ENCODE results near the gene ERMP1. TPM values are rescaled to one million over a fixed set of nuclear protein-coding genes. Genes with fewer than 3 reads are reported as not detected.

The ERMP1 gene
- total RNA-seq, 1 donor from 2014 or later = 4.2 TPM

DNA sequence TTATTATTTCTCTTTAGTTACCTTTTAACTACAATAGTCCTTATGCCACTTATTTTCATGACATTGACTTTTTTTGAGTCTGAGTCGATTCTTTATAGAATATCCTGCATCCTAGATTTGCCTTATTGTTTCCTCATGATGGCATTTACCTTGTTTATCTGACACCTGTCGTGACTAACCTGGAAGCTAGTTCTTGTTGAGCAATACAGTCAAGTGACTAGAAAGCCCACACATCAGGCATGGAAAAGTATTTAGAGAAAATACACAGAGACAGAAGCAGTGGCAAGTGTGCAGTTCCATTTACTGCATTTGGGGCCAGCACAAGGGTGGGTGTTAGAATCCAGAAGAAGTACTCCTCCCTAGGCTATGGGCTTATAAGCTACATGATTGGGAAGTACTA, 97.8 kb downstream of the ERMP1 start:
- Mint-ChIP-seq H3K27me3 (ENCODE audit: unreplicated experiment) (no peaks in the 10 kb centered on the region), H3K4me3 (ENCODE audit: unreplicated experiment) (no peak overlapping the region), H3K36me3 (ENCODE audit: unreplicated experiment) (no peaks in the 10 kb centered on the region), H3K9me3 (ENCODE audit: unreplicated experiment) (peaks cover 3% of the 10 kb centered on the region), H3K4me1 (ENCODE audit: low read depth, unreplicated experiment) (no peaks in the 10 kb centered on the region), H3K27ac (ENCODE audit: unreplicated experiment) (no peak overlapping the region)
- TF ChIP-seq, protein P1, sequence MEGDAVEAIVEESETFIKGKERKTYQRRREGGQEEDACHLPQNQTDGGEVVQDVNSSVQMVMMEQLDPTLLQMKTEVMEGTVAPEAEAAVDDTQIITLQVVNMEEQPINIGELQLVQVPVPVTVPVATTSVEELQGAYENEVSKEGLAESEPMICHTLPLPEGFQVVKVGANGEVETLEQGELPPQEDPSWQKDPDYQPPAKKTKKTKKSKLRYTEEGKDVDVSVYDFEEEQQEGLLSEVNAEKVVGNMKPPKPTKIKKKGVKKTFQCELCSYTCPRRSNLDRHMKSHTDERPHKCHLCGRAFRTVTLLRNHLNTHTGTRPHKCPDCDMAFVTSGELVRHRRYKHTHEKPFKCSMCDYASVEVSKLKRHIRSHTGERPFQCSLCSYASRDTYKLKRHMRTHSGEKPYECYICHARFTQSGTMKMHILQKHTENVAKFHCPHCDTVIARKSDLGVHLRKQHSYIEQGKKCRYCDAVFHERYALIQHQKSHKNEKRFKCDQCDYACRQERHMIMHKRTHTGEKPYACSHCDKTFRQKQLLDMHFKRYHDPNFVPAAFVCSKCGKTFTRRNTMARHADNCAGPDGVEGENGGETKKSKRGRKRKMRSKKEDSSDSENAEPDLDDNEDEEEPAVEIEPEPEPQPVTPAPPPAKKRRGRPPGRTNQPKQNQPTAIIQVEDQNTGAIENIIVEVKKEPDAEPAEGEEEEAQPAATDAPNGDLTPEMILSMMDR (IDR thresholded peaks at IDR 0.05; ENCODE audit: partially characterized antibody, unreplicated experiment) = no peak
- DNase-seq = no peak

Other genes starting within 250 kb of the ERMP1 start
- gene RIC1, start 204.0 kb downstream of the ERMP1 start, total RNA-seq (ENCODE audit: unreplicated experiment) = 9.7 TPM
- gene MLANA, start 57.8 kb upstream of the ERMP1 start, total RNA-seq (ENCODE audit: unreplicated experiment) = not detected
- 32.2 TPM for gene RANBP6, start 182.5 kb upstream of the ERMP1 start, total RNA-seq (ENCODE audit: unreplicated experiment)

Measured in glutamatergic neuron (in vitro differentiated cells).